ENCODE data around the gene ACIN1. TPM values are rescaled to one million over a fixed set of nuclear protein-coding genes. Genes with fewer than 3 reads are reported as not detected.

Gene ACIN1
- total RNA-seq, 1 experiment from 2014 or later = 171 TPM

DNA sequence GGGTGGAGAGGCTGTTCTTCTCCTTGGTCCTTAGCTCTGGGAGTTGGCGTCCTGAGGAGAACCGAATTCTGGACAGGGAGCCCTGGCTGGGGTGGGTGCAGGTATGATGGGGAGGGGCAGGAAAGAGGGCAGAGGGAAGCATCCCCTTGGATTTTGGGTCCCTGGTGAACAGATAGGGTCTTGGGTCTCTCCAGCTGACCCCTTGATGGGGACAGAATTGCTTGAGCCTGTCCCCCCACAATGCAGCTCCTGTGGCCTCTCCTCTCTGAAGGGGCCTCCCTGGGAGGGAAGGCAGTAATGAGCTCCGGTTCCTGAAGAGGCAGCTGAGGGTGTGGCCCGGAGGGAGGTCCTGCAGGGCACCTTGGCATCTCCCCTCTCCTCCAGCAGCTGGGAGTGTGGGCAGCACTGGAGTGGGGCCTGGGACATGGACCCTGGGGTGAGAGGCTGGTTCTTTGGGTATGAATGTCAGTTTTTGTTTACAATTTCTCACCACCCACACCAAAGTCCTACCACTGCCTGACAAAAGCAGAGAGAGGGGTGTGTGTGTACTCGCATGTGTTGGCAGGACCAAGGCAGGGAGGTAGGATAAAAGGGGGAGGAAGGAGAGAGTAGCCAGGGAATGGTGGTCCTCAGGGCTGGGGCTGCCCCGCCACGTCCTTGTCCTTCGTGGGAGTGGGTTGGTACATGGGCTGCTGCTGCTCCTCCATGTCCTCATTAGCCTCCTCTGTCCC, 31.8 kb upstream of the ACIN1 start:
- TF ChIP-seq CTCF (conservative IDR thresholded peaks at IDR 0.05) (no peak), EZH2 (IDR thresholded peaks at IDR 0.05; ENCODE audit: low read depth) (no peak)
- no peaks in the 10 kb centered on the region for H4K20me1 ChIP-seq (ENCODE audit: insufficient read depth)
- ChIA-PET POLR2A (ENCODE audit: unreplicated experiment) (no interaction called here), CTCF (interaction anchor here (0.6 kb wide), 1 partner anchor 56 kb away, joined by 3 read pairs; no protein-coding TSS in a partner anchor)
- H3K4me1 ChIP-seq (replicated peaks; ENCODE audit: insufficient read depth) = peaks cover 20% of the 10 kb centered on the region
- H3K4me3 ChIP-seq = no peak overlapping the region
- H3K9me2 ChIP-seq (ENCODE audit: insufficient read depth) = no peaks in the 10 kb centered on the region
- H3F3A ChIP-seq (ENCODE audit: insufficient read depth, low read depth) = peaks cover 12% of the 10 kb centered on the region
- DNase-seq = no peak
- no peaks in the 10 kb centered on the region for H3K36me3 ChIP-seq (ENCODE audit: low read depth)
- H3K9me3 ChIP-seq (ENCODE audit: insufficient read depth, low read depth) = no peaks in the 10 kb centered on the region
- intact Hi-C loops (cut with micrococcal nuclease; ENCODE audit: unreplicated experiment) = loop anchor here (10.0 kb wide), 1 partner anchor 138 kb away; no protein-coding TSS in a partner anchor
- BruUV-seq (replicated peaks) = no TSS peak
- no peaks in the 10 kb centered on the region for H3K79me2 ChIP-seq (ENCODE audit: low read depth)
- no peak overlapping the region for H3K27ac ChIP-seq
- H2AFZ ChIP-seq = no peak overlapping the region
- H3K4me2 ChIP-seq = no peak overlapping the region
- H3K27me3 ChIP-seq (ENCODE audit: insufficient read depth, low read depth) = no peaks in the 10 kb centered on the region

- H4K20me1 ChIP-seq (ENCODE audit: insufficient read depth) = no peaks in the 10 kb centered on the region
- ChIA-PET POLR2A (ENCODE audit: unreplicated experiment) (no interaction called here), CTCF (no interaction called here)
- H3K9me2 ChIP-seq (ENCODE audit: insufficient read depth) = no peaks in the 10 kb centered on the region
- TF ChIP-seq CTCF (conservative IDR thresholded peaks at IDR 0.05) = no peak
- no peak for TF ChIP-seq EZH2 (IDR thresholded peaks at IDR 0.05; ENCODE audit: low read depth)
- H2AFZ ChIP-seq = no peak overlapping the region
- no peak for DNase-seq
- no peaks in the 10 kb centered on the region for H3K9me3 ChIP-seq (ENCODE audit: insufficient read depth, low read depth)
- H3K4me1 ChIP-seq (replicated peaks; ENCODE audit: insufficient read depth) = peaks cover 18% of the 10 kb centered on the region
- no peak overlapping the region for H3K4me3 ChIP-seq
- BruUV-seq (replicated peaks) = no TSS peak
- H3F3A ChIP-seq (ENCODE audit: insufficient read depth, low read depth) = peaks cover 12% of the 10 kb centered on the region
- intact Hi-C loops (cut with micrococcal nuclease; ENCODE audit: unreplicated experiment) = loop anchor here (10.0 kb wide), 1 partner anchor 139 kb away; no protein-coding TSS in a partner anchor
- no peaks in the 10 kb centered on the region for H3K36me3 ChIP-seq (ENCODE audit: low read depth)
- no peak overlapping the region for H3K27ac ChIP-seq
- no peak overlapping the region for H3K4me2 ChIP-seq
- H3K79me2 ChIP-seq (ENCODE audit: low read depth) = no peaks in the 10 kb centered on the region
- no peaks in the 10 kb centered on the region for H3K27me3 ChIP-seq (ENCODE audit: insufficient read depth, low read depth)
Observed at GRCh38 chr14:23125933-23126524, 31.1 kb upstream of the ACIN1 start.

DNA sequence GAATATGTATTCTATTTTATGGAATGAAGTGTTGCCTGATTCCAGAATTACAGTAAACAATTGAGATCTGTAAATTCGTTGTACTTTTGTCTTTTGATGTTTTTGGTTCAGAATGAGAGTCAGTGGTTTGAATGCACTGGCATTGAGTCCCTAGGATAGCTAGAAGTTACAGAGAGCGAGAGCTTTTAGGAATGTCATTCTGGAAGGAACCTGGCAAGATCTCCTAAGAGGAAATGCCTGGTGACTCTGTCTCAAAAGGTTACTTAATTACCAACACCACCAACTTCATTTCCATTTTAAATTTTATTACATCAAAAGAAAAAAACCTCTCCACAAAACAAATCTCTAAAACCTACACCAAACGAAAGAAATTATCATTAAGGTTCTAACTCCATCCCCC, 30.1 kb upstream of the ACIN1 start:
- no peaks in the 10 kb centered on the region for H3K27me3 ChIP-seq (ENCODE audit: insufficient read depth, low read depth)
- peaks cover 5% of the 10 kb centered on the region for H3F3A ChIP-seq (ENCODE audit: insufficient read depth, low read depth)
- no peaks in the 10 kb centered on the region for H3K36me3 ChIP-seq (ENCODE audit: low read depth)
- no peak overlapping the region for H3K4me3 ChIP-seq
- H3K9me3 ChIP-seq (ENCODE audit: insufficient read depth, low read depth) = no peaks in the 10 kb centered on the region
- H3K79me2 ChIP-seq (ENCODE audit: low read depth) = no peaks in the 10 kb centered on the region
- H4K20me1 ChIP-seq (ENCODE audit: insufficient read depth) = no peaks in the 10 kb centered on the region
- ChIA-PET CTCF (interaction anchor here (0.7 kb wide), 1 partner anchor 65 kb away, joined by 3 read pairs; no protein-coding TSS in a partner anchor), POLR2A (ENCODE audit: unreplicated experiment) (no interaction called here)
- H3K4me1 ChIP-seq (replicated peaks; ENCODE audit: insufficient read depth) = peaks cover 8% of the 10 kb centered on the region
- no peak for TF ChIP-seq EZH2 (IDR thresholded peaks at IDR 0.05; ENCODE audit: low read depth)
- no peak for TF ChIP-seq CTCF (conservative IDR thresholded peaks at IDR 0.05)
- intact Hi-C loops (cut with micrococcal nuclease; ENCODE audit: unreplicated experiment) = loop anchor here (10.0 kb wide), 1 partner anchor 140 kb away; no protein-coding TSS in a partner anchor
- no peak overlapping the region for H2AFZ ChIP-seq
- no peak overlapping the region for H3K4me2 ChIP-seq
- H3K27ac ChIP-seq = no peak overlapping the region
- BruUV-seq (replicated peaks) = no TSS peak
- no peaks in the 10 kb centered on the region for H3K9me2 ChIP-seq (ENCODE audit: insufficient read depth)
- DNase-seq = no peak
